Measurements from ENCODE around the gene KIF3C.
"Not testable (repeated sequence)": the region's sequence is repeated elsewhere in the genome, so short reads cannot be mapped to it uniquely, and the experiment has no call there.

The KIF3C gene

DNA sequence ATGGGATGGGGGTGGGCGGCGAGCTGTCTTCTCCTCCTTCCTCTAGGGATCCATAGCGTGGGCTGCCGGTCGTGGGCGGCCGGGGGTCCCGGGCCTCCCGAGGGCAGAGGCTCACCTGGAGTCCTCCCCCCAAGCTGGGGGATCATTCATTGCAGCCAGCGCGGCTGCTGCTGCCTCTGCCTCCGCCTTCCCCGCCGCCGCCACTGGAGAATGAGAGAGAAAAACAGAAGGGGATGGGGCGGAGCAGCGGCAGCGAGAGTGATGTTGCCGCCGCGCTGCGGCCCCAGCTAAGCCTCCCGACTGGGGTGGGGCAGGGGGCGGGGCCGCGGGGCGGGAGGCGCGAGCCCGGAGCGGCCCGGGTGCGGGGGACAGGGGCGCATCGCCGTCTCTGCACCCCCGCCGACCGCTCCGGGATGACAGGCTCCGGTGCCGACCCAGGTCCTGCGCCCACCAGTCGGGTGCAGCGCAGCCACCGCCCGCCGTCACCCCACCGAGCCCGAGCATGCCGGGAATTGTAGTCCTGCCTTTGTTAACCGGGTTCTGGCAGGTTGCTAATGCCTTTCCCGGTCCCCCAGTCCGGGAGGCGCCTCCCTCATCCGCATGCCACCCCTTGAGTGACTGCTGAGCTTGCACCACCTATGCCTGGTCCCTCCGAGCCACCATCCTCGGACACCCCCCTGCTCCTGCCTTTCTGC is at the start of gene KIF3C:
Gene KIF3C (minus strand): TSS at position 225 of the 695 bp plus-strand sequence. CDS start 580 bp downstream, outside the sequence.
- DNase-seq (ENCODE audit: low read depth in 2 of 2) = peak; percentile 46 to 64

DNA sequence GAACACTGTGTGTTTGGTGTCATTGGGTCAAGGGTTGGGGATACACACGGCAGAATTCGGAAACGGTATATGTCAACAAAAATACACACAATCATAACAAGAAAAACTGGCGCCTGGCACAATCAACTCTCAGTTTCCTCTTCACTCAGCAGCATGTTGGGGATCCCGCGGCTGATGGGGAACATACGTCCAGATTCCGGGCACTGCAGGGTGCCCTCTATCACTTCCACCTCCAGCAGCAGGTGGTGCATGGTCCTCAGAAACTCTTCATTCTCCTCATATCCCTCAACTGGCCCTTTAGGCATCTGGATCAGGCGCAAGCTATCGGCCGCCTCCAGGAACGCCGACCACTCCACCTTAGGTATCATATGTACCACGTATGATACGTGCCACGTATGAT is 45.8 kb upstream of the KIF3C start:
- DNase-seq (ENCODE audit: low read depth in 2 of 2) = not testable (repeated sequence)

DNA sequence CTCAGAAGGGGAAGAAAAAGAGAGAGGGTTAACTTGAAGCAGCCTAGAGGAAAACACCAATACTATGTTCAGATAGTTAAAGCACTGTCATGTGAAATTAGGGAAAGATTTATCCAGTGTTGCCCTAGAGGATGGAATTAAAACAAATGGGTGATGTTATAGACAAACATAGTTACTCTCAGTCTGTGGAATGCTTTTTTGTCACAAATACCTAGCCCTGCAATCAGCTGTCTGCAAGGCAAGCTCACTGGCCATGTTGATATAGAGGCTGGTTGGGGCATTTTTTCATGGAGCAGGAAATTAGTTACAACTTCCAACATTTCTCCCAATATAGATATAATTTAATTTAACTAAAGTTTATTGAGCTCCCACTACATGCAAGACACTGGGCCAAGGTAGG is 43.2 kb upstream of the KIF3C start:
- DNase-seq (ENCODE audit: low read depth in 2 of 2) = no peak

- DNase-seq (ENCODE audit: low read depth in 2 of 2) = no peak
These were observed 42.0 kb upstream of the KIF3C start for GRCh38 chr2:26024260-26024659.

DNA sequence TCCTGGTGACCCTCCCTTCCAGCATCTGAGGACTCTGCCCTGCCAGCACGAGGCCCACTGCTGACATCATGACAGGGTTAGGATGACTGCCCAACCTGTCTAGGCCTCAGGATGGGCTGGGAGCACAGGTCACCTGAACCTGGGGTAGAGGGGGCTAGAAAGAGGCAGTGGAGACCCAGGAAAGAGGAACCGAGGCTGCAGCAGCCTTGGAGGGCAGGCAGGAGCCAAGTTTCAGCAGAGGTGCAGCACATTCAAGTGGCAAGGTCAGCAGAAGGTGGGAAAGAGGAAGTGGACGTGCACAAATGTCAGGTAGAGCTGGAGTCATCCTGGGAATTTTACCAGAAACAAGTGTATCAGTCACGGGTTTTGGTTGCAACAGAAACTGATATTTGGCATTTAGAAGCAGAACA is 37.9 kb upstream of the KIF3C start:
- DNase-seq (ENCODE audit: low read depth in 2 of 2) = no peak

DNA sequence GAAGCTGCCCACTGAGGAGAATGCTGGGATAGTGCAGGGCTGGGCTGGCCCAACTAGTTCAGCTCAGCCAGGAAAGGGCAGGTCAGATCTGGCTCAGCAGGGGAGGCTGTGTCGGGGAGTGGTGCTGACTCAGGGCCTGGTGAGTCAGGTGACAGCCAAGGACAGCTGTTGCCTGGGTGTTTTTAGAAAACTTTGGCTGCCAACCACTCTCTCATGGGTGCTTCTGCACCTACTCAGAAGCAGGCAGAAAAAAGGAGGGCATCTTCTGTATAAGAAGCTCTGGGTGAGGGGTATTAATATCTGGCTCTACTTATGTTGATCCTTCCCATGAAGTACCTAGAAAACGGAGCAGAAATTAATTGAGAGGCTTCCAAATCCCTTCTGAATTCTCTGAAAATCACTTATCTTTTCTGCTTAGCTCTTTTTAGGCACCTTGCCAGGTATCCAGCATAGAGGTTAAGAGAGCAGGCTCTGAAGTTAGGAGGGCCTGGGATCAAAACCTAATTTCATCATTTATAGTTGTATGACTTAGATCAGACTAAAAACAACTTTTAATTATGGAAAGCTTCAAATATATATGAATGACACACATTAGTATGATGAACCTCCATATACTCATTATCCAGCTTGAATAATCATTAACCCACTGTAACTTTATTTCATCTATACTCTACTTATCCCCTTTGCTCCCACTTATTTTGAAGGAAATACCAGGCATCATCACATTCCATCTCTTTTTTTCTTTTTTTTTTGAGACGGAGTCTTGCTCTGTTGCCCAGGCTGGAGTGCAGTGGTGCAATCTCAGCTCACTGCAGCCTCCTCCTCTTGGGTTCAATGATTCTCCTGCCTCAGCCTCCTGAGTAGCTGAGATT is 36.1 kb upstream of the KIF3C start:
- peak in 1 of 2 experiments; percentile 7 for DNase-seq (ENCODE audit: low read depth in 2 of 2)

DNA sequence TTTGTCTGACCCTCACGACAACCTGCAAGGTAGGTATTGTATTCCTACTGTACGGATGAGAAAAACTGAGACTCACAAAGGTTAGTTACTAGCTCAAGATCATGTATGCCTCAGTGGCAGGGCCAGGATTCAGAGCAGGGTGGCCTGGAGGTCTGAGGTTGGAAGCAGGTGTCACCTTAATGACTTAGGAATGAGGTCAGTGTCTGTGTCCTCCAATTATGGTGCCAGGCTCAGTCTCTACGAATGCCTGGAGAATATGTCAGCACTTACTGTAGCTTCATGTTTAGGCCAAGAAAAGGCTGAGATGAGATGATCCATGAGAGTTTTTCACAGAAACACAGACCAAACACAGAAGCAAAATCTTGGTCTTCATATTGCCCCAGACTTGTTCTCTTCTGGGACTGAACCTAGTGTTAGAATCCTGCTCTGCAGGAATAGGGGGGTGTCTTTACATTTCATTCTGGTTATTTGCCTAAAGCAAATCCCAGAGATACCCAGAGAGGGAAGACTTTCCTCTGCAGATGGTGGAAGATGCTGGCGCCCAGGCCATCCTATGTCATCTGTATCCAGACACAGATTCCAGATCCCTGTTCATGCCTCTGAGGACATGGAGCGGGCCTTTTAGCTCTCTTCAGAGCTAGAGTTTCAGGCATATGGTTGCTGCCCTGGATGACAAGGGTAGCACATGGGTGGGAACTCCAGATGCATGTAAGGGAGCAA is 35.3 kb upstream of the KIF3C start:
- DNase-seq (ENCODE audit: low read depth in 2 of 2) = no peak

DNA sequence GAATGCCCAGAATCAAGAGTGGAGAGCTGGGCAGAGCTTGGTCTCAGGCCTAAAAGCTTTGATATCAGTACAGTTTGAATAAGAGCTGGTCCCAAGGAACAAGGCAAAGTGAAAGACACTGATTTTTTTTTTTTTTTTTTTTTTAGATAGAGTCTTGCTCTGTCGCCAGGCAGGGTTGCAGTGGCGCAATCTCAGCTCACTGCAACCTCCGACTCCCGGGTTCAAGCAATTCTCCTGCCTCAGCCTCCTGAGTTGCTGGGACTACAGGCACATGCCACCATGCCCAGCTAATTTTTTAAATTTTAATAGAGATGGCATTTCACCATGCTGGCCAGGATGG is 34.4 kb upstream of the KIF3C start:
- DNase-seq (ENCODE audit: low read depth in 2 of 2) = not testable (repeated sequence)

DNA sequence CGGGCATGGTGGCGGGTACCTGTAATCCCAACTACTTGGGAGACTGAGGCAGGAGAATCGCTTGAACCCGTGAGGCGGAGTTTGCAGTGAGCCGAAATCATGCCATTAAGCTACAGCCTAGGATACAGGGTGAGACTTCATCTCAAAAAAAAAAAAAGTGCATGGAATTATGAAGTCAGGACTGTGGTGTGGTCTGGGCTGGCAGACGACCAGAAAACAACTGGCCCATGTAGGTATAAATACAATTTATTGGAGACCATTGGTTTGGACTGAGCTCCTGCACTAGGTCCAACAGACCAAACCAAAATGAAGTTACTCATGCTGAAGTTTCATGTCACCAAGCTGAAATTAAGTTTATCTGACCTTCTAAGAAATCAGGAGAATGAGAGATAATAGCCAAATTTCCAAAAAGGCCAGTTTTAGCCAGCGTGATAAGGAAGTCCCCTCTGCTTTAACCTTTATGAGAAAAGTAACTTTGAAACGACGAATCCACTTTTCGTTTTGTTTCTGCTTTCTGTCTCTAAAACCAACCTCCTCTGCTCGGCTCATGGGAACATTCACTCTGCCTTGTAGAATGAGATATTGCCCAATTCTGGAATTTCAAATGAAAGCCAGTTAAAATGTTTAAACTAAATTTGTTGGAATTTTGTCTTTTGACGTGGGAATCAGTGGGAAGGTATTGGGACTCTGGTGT is 33.9 kb upstream of the KIF3C start:
- DNase-seq (ENCODE audit: low read depth in 2 of 2) = no peak

DNA sequence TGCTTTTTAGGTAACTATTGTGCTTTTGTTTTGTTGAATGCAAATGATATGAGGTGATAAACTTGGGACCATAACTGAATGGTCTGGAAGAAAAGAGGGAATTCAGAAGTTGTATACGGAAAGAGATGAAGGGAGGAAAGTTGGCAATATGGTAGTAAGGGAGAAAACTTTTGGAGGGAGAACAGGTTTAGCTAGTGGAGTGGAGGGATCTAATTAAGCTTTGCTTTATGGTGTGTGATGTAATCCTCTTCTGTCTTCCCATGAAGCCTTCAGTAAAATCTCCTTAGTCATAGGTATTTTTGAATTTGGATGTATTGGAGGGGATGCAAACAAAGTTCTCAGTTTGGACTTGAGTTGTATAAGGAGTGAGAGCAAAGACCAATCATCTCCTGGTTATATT is 31.4 kb upstream of the KIF3C start:
- no peak for DNase-seq (ENCODE audit: low read depth in 2 of 2)

- no peak for DNase-seq (ENCODE audit: low read depth in 2 of 2)
These were observed 29.9 kb upstream of the KIF3C start for GRCh38 chr2:26011990-26012856.

DNA sequence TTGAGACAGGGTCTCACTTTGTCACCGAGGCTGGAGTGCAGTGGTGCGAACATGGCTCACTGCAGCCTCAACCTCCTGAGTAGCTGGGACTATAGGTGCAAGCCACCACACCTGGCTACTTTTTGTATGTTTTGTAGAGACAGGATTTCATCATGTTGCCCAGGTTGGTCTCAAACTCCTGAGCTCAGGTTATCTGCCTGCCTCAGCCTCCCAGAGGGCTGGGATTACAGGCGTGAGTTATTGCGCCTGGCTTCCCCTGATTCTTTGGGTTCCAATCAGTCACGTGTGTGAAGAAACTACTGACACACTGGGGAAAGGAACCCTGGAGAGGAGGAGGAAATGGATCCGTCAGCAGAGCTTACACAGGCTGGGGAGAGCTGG is 29.3 kb upstream of the KIF3C start:
- DNase-seq (ENCODE audit: low read depth in 2 of 2) = no peak

GRCh38 chr2:26010943-26011342 is 28.6 kb upstream of the KIF3C start:
- no peak for DNase-seq (ENCODE audit: low read depth in 2 of 2)

GRCh38 chr2:26009567-26009963 is 27.3 kb upstream of the KIF3C start:
- DNase-seq (ENCODE audit: low read depth in 2 of 2) = no peak

- DNase-seq (ENCODE audit: low read depth in 2 of 2) = no peak
These were observed 26.7 kb upstream of the KIF3C start for GRCh38 chr2:26008851-26009566.

DNA sequence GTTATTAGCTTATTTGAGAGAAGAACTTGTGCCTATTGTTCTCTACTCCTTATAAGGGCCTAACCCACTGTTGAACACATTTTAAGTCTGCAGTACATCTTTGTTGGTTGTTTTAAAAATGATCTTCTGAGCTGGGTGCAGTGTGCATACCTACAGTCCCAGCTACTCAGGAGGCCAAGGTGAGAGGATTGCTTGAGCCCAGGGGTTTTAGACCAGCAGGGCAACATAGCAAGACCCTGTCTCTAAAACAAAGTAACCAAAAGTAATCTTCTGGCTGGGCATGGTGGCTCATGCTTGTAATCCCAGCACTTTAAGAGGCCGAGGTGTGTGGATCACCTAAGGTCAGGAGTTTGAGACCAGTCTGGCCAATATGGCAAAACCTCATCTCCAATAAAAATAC is 25.8 kb upstream of the KIF3C start:
- DNase-seq (ENCODE audit: low read depth in 2 of 2) = no peak

- no peak for DNase-seq (ENCODE audit: low read depth in 2 of 2)
These were observed 20.5 kb upstream of the KIF3C start for GRCh38 chr2:26002632-26003310.

GRCh38 chr2:26001743-26002351 is 19.6 kb upstream of the KIF3C start:
- DNase-seq (ENCODE audit: low read depth in 2 of 2) = no peak

GRCh38 chr2:26000561-26001082 is 18.3 kb upstream of the KIF3C start:
- DNase-seq (ENCODE audit: low read depth in 2 of 2) = no peak

Measured in stimulated activated CD4-positive, alpha-beta T cell treated with anti-CD3 and anti-CD28 coated beads, Interleukin-12 subunit alpha, Interleukin-12 subunit beta, amount 100 ng/mL, for 24 hours (primary cell).